SK-N-MC (cell line): Measurements from ENCODE around the gene KIAA2012.

Experiments
- EZH2 ChIP-seq: fragments of 200-600 bp; sonication (generic); IDR thresholded peaks from one replicate; pipeline ENCODE4 v1.6.1; 2017; ENCODE audit warnings: antibody characterized with exemption
- FOXP2 ChIP-seq: optimal IDR thresholded peaks from 2 replicates; pipeline ENCODE3; 2011; ENCODE audit warnings: mild to moderate bottlenecking, moderate library complexity; ENCODE audit not compliant: insufficient read depth; ENCODE audit errors: extremely low read length, control extremely low read depth
- POLR2AphosphoS5 ChIP-seq: IDR thresholded peaks from 2 replicates; pipeline ENCODE4 v1.6.1; 2012; ENCODE audit warnings: mild to moderate bottlenecking, low read depth, low read length, borderline replicate concordance

- TF ChIP-seq EZH2, result no peak
- TF ChIP-seq POLR2AphosphoS5, result no peak
- TF ChIP-seq FOXP2, result no peak
Observed at GRCh38 chr2:202098291-202098690, 25.2 kb downstream of the KIAA2012 start.
